K562 (cell line): ENCODE measurements around the gene SLC6A6. TPM values are rescaled to one million over a fixed set of nuclear protein-coding genes. Genes with fewer than 3 reads are reported as not detected.

Experiments
- BCOR ChIP-seq: fragments of 450-650 bp; IDR thresholded peaks from 2 replicates; pipeline ENCODE4 v1.6.1; 2016
- EWSR1 ChIP-seq: fragments of 450-650 bp; IDR thresholded peaks from 2 replicates; pipeline ENCODE4 v1.6.1; 2018; ENCODE audit warnings: borderline replicate concordance, mild to moderate bottlenecking, low read depth, moderate library complexity; ENCODE audit not compliant: partially characterized antibody
- FOXK2 ChIP-seq, 2 experiments: fragments of 450-650 bp; IDR thresholded peaks in 1 of 2; conservative IDR thresholded peaks in 1 of 2; 2 replicates each; pipeline ENCODE4 v1.6.1; 2016; ENCODE audit warnings: low read depth in 2 of 2, mild to moderate bottlenecking in 1 of 2
- GTF2F1 ChIP-seq: IDR thresholded peaks from 2 replicates; pipeline ENCODE4 v1.6.1; 2011; ENCODE audit warnings: low read depth, low read length, improper control_type of control experiment
- HCFC1 ChIP-seq: IDR thresholded peaks from 2 replicates; pipeline ENCODE4 v1.6.1; 2012; ENCODE audit warnings: low read depth, low read length, improper control_type of control experiment
- HNRNPK ChIP-seq: fragments of 200-400 bp; formaldehyde crosslinking; IDR thresholded peaks from one replicate; pipeline ENCODE4 v1.6.1; 2018; ENCODE audit warnings: mild to moderate bottlenecking, low read depth, low read length; ENCODE audit not compliant: poor library complexity, severe bottlenecking
- KLF10 ChIP-seq: fragments of 250-450 bp; sonication (Bioruptor Pico); IDR thresholded peaks from 2 replicates; pipeline ENCODE4 v1.6.1; 2021; ENCODE audit warnings: matching md5 sums
- MAFG ChIP-seq: fragments of 450-650 bp; conservative IDR thresholded peaks from 2 replicates; pipeline ENCODE4 v1.6.1; 2016; ENCODE audit warnings: missing genetic modification characterization, missing compliant biosample characterization
- MEF2D ChIP-seq: conservative IDR thresholded peaks from 2 replicates; pipeline ENCODE4 v1.6.1; 2016; ENCODE audit warnings: low read depth, missing genetic modification characterization, missing compliant biosample characterization
- POLR2A ChIP-seq: fragments of 450-650 bp; conservative IDR thresholded peaks from 2 replicates; pipeline ENCODE4 v1.6.1; 2016
- RBM15 ChIP-seq: fragments of 200-400 bp; formaldehyde crosslinking; IDR thresholded peaks from 2 replicates; pipeline ENCODE4 v1.6.1; 2018; ENCODE audit warnings: mild to moderate bottlenecking, low read length, moderate library complexity; ENCODE audit not compliant: insufficient read depth
- SMARCA4 ChIP-seq: fragments of 450-650 bp; IDR thresholded peaks from 2 replicates; pipeline ENCODE4 v1.6.1; 2016
- TFAM ChIP-seq: fragments of 250-450 bp; sonication (Bioruptor Pico); conservative IDR thresholded peaks from 2 replicates; pipeline ENCODE4 v1.5.0; 2021; ENCODE audit warnings: mild to moderate bottlenecking, moderate library complexity
- ZC3H11A ChIP-seq: IDR thresholded peaks from 2 replicates; pipeline ENCODE4 v1.6.1; 2012; ENCODE audit warnings: low read depth, low read length, improper control_type of control experiment
- ZFPM2 ChIP-seq: fragments of 250-450 bp; sonication (Bioruptor Pico); IDR thresholded peaks from 2 replicates; pipeline ENCODE4 v1.5.1; 2022; ENCODE audit warnings: mild to moderate bottlenecking
- ZNF232 ChIP-seq: sonication (generic); formaldehyde crosslinking; IDR thresholded peaks from 2 replicates; pipeline ENCODE4 v1.8.0; 2022; ENCODE audit warnings: mild to moderate bottlenecking, missing genetic modification reagents
- ZNF766 ChIP-seq: fragments of 200-800 bp; sonication (Bioruptor generic); conservative IDR thresholded peaks from 2 replicates; pipeline ENCODE4 v1.6.1; 2016; ENCODE audit warnings: missing genetic modification characterization, missing compliant biosample characterization
- polyA plus RNA-seq, 8 experiments: library from polyadenylated mRNA; depleted of rRNA in 4 of 8; stranded (reverse) in 5 of 8; unstranded in 3 of 8; fragments of >200 nt; fragmentation: Nextera tagmentation in 2 of 8; fragmentation: Illumina TruSeq in 1 of 8; extraction: Ambion mirVana in 2 of 8; extraction: Trizol in 1 of 8; gene quantifications; 2 replicates each; pipeline versions ENCODE4 v1.2.1 to v1.2.3, GENCODE V29; 2011 to 2014; ENCODE audit warnings: inconsistent platforms in 1 of 8, missing spikeins in 1 of 8
- total RNA-seq, 7 experiments: library from RNA; depleted of rRNA in 6 of 7; stranded (reverse); fragments of >200 nt in 6 of 7; fragmentation: Illumina TruSeq in 2 of 7; extraction: Trizol in 2 of 7; gene quantifications; 2 replicates each; pipeline versions ENCODE4 v1.2.1 to v1.2.3, GENCODE V29; 2011 to 2021; ENCODE audit warnings: low replicate concordance in 1 of 7
- TF ChIP-seq, protein P1 (sequence below): sonication (generic); formaldehyde crosslinking; IDR thresholded peaks from 2 replicates; pipeline ENCODE4 v1.8.0; 2023; ENCODE audit warnings: mild to moderate bottlenecking, missing genetic modification reagents
- TF ChIP-seq, protein P2 (sequence below): sonication (generic); formaldehyde crosslinking; IDR thresholded peaks from 2 replicates; pipeline ENCODE4 v1.8.0; 2022; ENCODE audit warnings: mild to moderate bottlenecking, missing genetic modification reagents
- TF ChIP-seq, protein P3 (sequence below): fragments of 250-450 bp; sonication (Bioruptor Pico); IDR thresholded peaks from 2 replicates; pipeline ENCODE4 v1.4.0; 2020; ENCODE audit warnings: mild to moderate bottlenecking, moderate library complexity
- TF ChIP-seq, protein P4 (sequence below): fragments of 250-450 bp; sonication (Bioruptor Pico); IDR thresholded peaks from 2 replicates; pipeline ENCODE4 v1.8.0; 2022; ENCODE audit warnings: moderate library complexity, mild to moderate bottlenecking, inconsistent platforms
- TF ChIP-seq, protein P5 (sequence below): fragments of 250-450 bp; sonication (Bioruptor Pico); IDR thresholded peaks from 2 replicates; pipeline ENCODE4 v1.9.0; 2021; ENCODE audit warnings: mild to moderate bottlenecking

Gene SLC6A6
- total and polyA plus RNA-seq, 9 of the 15 experiments (the other 6 are each of a cell fraction or from before 2014, with no cell fraction given): 12.3 to 203 (median 93.2) TPM

DNA sequence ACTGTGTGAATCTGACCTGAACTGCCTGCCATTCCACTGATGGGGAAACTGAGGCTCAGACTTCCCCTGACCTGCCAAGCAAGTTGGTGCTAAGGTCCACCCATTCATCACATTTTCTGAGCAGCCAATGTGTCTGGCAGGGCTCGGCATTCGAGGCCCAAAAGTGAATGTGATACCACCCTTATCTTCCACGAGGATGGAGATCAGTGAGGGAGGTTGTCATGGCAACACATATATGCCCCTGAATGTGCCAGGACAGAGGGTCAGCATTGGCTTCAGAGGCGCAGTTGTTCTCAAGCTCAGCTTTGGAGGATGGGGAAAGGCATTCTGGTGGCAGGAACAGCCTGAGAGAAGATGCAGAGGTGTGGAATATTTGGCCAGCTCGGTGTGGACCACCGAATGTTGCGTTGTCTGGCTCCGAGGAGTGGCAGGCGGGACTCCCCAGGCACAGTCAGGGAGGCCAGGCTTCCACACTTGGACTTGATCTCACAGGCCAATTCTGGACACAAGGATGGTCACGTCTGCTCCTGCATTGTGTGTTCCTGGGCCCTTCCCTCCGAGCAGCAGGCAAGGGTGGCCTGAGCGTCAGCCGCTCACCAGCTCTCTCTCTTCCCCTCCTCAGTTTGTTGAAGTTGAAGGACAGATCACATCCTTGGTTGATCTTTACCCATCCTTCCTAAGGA, 74.3 kb downstream of the SLC6A6 start (continued):
- TF ChIP-seq, protein P1, sequence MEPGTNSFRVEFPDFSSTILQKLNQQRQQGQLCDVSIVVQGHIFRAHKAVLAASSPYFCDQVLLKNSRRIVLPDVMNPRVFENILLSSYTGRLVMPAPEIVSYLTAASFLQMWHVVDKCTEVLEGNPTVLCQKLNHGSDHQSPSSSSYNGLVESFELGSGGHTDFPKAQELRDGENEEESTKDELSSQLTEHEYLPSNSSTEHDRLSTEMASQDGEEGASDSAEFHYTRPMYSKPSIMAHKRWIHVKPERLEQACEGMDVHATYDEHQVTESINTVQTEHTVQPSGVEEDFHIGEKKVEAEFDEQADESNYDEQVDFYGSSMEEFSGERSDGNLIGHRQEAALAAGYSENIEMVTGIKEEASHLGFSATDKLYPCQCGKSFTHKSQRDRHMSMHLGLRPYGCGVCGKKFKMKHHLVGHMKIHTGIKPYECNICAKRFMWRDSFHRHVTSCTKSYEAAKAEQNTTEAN (CRISPR knock-in tag): no peak
- TF ChIP-seq FOXK2 (conservative IDR thresholded peaks at IDR 0.05 in 1 of 2, IDR thresholded peaks at IDR 0.05 in 1 of 2; ENCODE audit: low read depth in 2 of 2) (no peak), ZC3H11A (no peak), ZNF232 (CRISPR knock-in tag) (no peak), HCFC1 (no peak), GTF2F1 (no peak), EWSR1 (no peak), POLR2A (0 out of 2 replicates have a peak, but pooled peaks have one; percentile 21), ZNF766 (CRISPR knock-in tag) (no peak), MAFG (no peak), HNRNPK (no peak), SMARCA4 (no peak), MEF2D (tag) (no peak), ZFPM2 (CRISPR knock-in tag) (no peak), RBM15 (no peak), KLF10 (CRISPR knock-in tag) (no peak), BCOR (no peak), TFAM (no peak)
- TF ChIP-seq, protein P2, sequence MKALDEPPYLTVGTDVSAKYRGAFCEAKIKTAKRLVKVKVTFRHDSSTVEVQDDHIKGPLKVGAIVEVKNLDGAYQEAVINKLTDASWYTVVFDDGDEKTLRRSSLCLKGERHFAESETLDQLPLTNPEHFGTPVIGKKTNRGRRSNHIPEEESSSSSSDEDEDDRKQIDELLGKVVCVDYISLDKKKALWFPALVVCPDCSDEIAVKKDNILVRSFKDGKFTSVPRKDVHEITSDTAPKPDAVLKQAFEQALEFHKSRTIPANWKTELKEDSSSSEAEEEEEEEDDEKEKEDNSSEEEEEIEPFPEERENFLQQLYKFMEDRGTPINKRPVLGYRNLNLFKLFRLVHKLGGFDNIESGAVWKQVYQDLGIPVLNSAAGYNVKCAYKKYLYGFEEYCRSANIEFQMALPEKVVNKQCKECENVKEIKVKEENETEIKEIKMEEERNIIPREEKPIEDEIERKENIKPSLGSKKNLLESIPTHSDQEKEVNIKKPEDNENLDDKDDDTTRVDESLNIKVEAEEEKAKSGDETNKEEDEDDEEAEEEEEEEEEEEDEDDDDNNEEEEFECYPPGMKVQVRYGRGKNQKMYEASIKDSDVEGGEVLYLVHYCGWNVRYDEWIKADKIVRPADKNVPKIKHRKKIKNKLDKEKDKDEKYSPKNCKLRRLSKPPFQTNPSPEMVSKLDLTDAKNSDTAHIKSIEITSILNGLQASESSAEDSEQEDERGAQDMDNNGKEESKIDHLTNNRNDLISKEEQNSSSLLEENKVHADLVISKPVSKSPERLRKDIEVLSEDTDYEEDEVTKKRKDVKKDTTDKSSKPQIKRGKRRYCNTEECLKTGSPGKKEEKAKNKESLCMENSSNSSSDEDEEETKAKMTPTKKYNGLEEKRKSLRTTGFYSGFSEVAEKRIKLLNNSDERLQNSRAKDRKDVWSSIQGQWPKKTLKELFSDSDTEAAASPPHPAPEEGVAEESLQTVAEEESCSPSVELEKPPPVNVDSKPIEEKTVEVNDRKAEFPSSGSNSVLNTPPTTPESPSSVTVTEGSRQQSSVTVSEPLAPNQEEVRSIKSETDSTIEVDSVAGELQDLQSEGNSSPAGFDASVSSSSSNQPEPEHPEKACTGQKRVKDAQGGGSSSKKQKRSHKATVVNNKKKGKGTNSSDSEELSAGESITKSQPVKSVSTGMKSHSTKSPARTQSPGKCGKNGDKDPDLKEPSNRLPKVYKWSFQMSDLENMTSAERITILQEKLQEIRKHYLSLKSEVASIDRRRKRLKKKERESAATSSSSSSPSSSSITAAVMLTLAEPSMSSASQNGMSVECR (CRISPR knock-in tag): no peak
- TF ChIP-seq, protein P3, sequence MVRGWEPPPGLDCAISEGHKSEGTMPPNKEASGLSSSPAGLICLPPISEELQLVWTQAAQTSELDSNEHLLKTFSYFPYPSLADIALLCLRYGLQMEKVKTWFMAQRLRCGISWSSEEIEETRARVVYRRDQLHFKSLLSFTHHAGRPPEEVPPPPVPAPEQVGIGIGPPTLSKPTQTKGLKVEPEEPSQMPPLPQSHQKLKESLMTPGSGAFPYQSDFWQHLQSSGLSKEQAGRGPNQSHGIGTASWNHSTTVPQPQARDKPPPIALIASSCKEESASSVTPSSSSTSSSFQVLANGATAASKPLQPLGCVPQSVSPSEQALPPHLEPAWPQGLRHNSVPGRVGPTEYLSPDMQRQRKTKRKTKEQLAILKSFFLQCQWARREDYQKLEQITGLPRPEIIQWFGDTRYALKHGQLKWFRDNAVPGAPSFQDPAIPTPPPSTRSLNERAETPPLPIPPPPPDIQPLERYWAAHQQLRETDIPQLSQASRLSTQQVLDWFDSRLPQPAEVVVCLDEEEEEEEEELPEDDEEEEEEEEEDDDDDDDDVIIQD (CRISPR knock-in tag): no peak
- TF ChIP-seq, protein P4, sequence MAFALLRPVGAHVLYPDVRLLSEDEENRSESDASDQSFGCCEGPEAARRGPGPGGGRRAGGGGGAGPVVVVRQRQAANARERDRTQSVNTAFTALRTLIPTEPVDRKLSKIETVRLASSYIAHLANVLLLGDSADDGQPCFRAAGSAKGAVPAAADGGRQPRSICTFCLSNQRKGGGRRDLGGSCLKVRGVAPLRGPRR (CRISPR knock-in tag): no peak
- TF ChIP-seq, protein P5, sequence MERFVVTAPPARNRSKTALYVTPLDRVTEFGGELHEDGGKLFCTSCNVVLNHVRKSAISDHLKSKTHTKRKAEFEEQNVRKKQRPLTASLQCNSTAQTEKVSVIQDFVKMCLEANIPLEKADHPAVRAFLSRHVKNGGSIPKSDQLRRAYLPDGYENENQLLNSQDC: no peak
